ENCODE data around the gene XRCC5. TPM values are rescaled to one million over a fixed set of nuclear protein-coding genes. Genes with fewer than 3 reads are reported as not detected.

XRCC5 gene
- total and polyA plus RNA-seq, 2 of the 8 experiments (the other 6 are each of a cell fraction or from before 2014, with no cell fraction given): 308 to 644 TPM

DNA sequence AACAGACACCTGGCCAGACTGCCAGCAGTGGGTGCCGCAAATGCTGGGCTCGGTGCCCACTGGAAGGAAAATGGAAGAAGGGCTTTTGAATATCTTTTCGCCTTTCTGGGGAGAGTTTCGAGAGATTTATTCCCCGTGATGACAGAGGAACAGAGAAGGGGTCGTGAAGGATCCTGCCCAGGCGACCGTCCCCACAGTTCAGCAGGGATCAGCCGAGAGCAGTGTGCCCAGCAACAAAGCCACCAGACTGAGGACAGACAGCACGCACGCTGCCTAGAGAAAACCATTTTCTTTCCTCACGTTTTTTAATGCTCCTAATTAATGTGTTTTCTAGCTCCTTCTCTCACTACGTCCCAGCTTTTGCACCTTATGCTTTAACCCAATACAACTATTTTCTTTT, 47.7 kb downstream of the XRCC5 start:
- H3K4me1 ChIP-seq (replicated peaks in 1 of 4; ENCODE audit: control insufficient read depth in 3 of 4, insufficient read depth in 4 of 4, low read length in 3 of 4): no peaks in the 10 kb centered on the region
- no peak overlapping the region for H4K5ac ChIP-seq (ENCODE audit: insufficient read length, low read depth, low read length)
- no peak for FAIRE-seq
- H3K14ac ChIP-seq (ENCODE audit: insufficient read length): no peak overlapping the region
- CTCF ChIA-PET (ENCODE audit: partially characterized antibody): interaction anchor here (0.9 to 1.9 kb wide), 6 partner anchors 10 to 39 kb away, joined by 3 to 8 read pairs (median 5); no protein-coding TSS in a partner anchor
- no peak overlapping the region for H3K27ac ChIP-seq (ENCODE audit: low read depth, low read length)
- no peaks in the 10 kb centered on the region for H3K27me3 ChIP-seq (replicated peaks in 1 of 4; ENCODE audit: control insufficient read depth in 3 of 4, extremely low read depth in 1 of 4, insufficient read depth in 3 of 4, low read length in 3 of 4)
- no peaks in the 10 kb centered on the region for H3K23me2 ChIP-seq (ENCODE audit: low read depth, low read length)
- H2AK5ac ChIP-seq (ENCODE audit: low read depth, low read length): no peak overlapping the region
- peaks cover 5% of the 10 kb centered on the region in 2 experiments for H4K20me1 ChIP-seq (replicated peaks in 1 of 2; ENCODE audit: control insufficient read depth in 1 of 2, insufficient read depth in 2 of 2, low read length in 2 of 2)
- no peak overlapping the region for H2BK15ac ChIP-seq (ENCODE audit: low read length)
- no peak overlapping the region for H2BK20ac ChIP-seq (ENCODE audit: low read length)
- H3K23ac ChIP-seq (ENCODE audit: insufficient read length): no peak overlapping the region
- H2AFZ ChIP-seq (ENCODE audit: low read length): no peak overlapping the region
- peaks cover 33 to 86% (median 67%) of the 10 kb centered on the region in 4 experiments for H3K36me3 ChIP-seq (ENCODE audit: control insufficient read depth in 2 of 4, insufficient read depth in 4 of 4, low read length in 3 of 4)
- no peak overlapping the region for H3K4me2 ChIP-seq (ENCODE audit: insufficient read depth in 1 of 2, low read depth in 2 of 2, low read length in 2 of 2)
- H3K79me2 ChIP-seq (ENCODE audit: control insufficient read depth in 1 of 2, insufficient read depth in 2 of 2, low read length in 2 of 2): peaks cover 0 to 27% of the 10 kb centered on the region in 2 experiments; a peak in 2 of 4 replicates
- no peak overlapping the region for H4K91ac ChIP-seq (replicated peaks; ENCODE audit: insufficient read length, low read length)
- POLR2A ChIA-PET (ENCODE audit: partially characterized antibody): interaction anchor here (0.6 to 5.5 kb wide), 7 partner anchors 8 to 32 kb away, joined by 3 to 32 read pairs (median 5); no protein-coding TSS in a partner anchor
- H3K79me1 ChIP-seq (ENCODE audit: low read depth, low read length): no peaks in the 10 kb centered on the region
- H3K4ac ChIP-seq (replicated peaks; ENCODE audit: insufficient read length, low read depth, low read length): no peak overlapping the region
- no peak overlapping the region for H4K8ac ChIP-seq (ENCODE audit: extremely low read depth, insufficient read depth, low read length)
- H3K56ac ChIP-seq (replicated peaks; ENCODE audit: insufficient read length, low read depth, low read length): no peak overlapping the region
- no peaks in the 10 kb centered on the region for H3K9me3 ChIP-seq (ENCODE audit: insufficient read depth in 2 of 2, low read depth in 1 of 2, low read length in 1 of 2)
- no peak overlapping the region for H3K9ac ChIP-seq (replicated peaks in 1 of 4; ENCODE audit: extremely low read depth in 1 of 4, low read depth in 3 of 4, low read length in 3 of 4)
- no peak overlapping the region for H2BK5ac ChIP-seq (ENCODE audit: low read depth, low read length)
- no peak overlapping the region for H2BK120ac ChIP-seq (replicated peaks; ENCODE audit: low read depth, low read length)
- H3K4me3 ChIP-seq (ENCODE audit: extremely low read depth in 1 of 4, insufficient read depth in 2 of 4, low read depth in 3 of 4, low read length in 4 of 4): no peak overlapping the region
- DNase-seq (ENCODE audit: low read depth in 1 of 2, low spot score in 2 of 2): no peak
- H3K18ac ChIP-seq (ENCODE audit: extremely low read depth, low read length): no peak overlapping the region
- WGBS, 2 experiments (ENCODE audit: extremely low coverage in 1 of 2, insufficient coverage in 1 of 2, insufficient read length in 1 of 2, insufficient replicate concordance in 2 of 2, low coverage in 1 of 2, low lambda C conversion rate in 2 of 2, missing lambda C conversion rate in 1 of 2): 92% methylated on average over 13 of the region's 13 CpGs; no CpG with 5 or more reads in 1 of the 2 experiments
- H2BK12ac ChIP-seq (ENCODE audit: low read depth, low read length): no peak overlapping the region
- no peak for TF ChIP-seq KDM4A (IDR thresholded peaks at IDR 0.05; ENCODE audit: low read depth, low read length, severe bottlenecking)

All from H1 (cell line).